Measurements from ENCODE around the gene IRF8.

DNA sequence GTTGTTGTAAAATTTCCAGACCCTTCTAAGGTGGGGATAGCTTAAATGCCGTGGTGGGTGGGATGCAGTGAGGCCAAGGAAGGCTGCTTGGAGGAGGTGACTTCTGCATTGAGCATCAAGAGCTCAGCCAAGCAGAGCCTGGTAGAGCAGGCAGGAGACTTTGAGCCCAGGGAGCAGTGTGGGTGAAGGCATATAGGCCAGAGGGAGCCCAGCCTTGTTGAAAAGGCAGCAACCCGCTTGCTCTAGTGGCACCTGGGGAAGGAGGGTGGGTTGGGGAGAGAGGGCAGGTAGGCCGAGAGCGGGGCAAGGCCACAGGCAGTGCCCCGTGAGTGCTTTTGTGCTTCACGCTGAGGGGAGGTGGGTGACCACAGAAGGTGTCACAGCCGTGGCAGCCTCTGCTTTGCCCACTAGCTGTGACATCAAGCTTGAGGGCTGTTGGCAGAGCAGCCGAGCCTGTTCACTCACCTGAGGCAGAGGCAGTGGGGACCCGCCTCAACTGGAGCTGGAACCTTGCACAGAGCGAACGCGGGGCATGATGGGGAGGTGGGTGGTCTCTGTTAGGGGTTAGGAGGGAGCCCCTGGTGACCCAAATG is 56.1 kb downstream of the IRF8 start:
- TF ChIP-seq, protein P1, sequence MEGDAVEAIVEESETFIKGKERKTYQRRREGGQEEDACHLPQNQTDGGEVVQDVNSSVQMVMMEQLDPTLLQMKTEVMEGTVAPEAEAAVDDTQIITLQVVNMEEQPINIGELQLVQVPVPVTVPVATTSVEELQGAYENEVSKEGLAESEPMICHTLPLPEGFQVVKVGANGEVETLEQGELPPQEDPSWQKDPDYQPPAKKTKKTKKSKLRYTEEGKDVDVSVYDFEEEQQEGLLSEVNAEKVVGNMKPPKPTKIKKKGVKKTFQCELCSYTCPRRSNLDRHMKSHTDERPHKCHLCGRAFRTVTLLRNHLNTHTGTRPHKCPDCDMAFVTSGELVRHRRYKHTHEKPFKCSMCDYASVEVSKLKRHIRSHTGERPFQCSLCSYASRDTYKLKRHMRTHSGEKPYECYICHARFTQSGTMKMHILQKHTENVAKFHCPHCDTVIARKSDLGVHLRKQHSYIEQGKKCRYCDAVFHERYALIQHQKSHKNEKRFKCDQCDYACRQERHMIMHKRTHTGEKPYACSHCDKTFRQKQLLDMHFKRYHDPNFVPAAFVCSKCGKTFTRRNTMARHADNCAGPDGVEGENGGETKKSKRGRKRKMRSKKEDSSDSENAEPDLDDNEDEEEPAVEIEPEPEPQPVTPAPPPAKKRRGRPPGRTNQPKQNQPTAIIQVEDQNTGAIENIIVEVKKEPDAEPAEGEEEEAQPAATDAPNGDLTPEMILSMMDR (IDR thresholded peaks at IDR 0.05; ENCODE audit: low read depth, low read length) = no peak
- TF ChIP-seq EZH2phosphoT487 (IDR thresholded peaks at IDR 0.05; ENCODE audit: low read depth) = no peak

Measured in OCI-LY3 (cell line).